Activated CD4-positive, CD25-positive, alpha-beta regulatory T cell (primary cell): ENCODE measurements around the gene PLGRKT.
"Not testable (repeated sequence)": the region's sequence is repeated elsewhere in the genome, so short reads cannot be mapped to it uniquely, and the experiment has no call there.

Experiments
- DNase-seq, 4 experiments: peaks; one replicate each; lab custom pipeline; 2025; lab: John Stamatoyannopoulos, UW

The PLGRKT gene

GRCh38 chr9:5430912-5431311 lies 6.8 kb downstream of the PLGRKT start:
- DNase-seq = no peak

GRCh38 chr9:5429873-5430564 lies 7.7 kb downstream of the PLGRKT start:
- DNase-seq = no peak

- no peak for DNase-seq
Measured at GRCh38 chr9:5428794-5429528, 8.8 kb downstream of the PLGRKT start.

- DNase-seq = no peak
Measured at GRCh38 chr9:5428172-5428571, 9.6 kb downstream of the PLGRKT start.

GRCh38 chr9:5427005-5427404 lies 10.7 kb downstream of the PLGRKT start:
- no peak for DNase-seq

GRCh38 chr9:5425006-5425628 lies 12.6 kb downstream of the PLGRKT start:
- DNase-seq = no peak

GRCh38 chr9:5422276-5422675 lies 15.4 kb downstream of the PLGRKT start:
- no peak for DNase-seq

- DNase-seq = no peak
Measured at GRCh38 chr9:5421163-5421562, 16.6 kb downstream of the PLGRKT start.

GRCh38 chr9:5419987-5420386 lies 17.7 kb downstream of the PLGRKT start:
- no peak for DNase-seq

GRCh38 chr9:5418481-5418880 lies 19.2 kb downstream of the PLGRKT start:
- DNase-seq = no peak

GRCh38 chr9:5416953-5417352 lies 20.8 kb downstream of the PLGRKT start:
- no peak for DNase-seq

GRCh38 chr9:5408596-5408995 lies 29.1 kb downstream of the PLGRKT start:
- no peak for DNase-seq

GRCh38 chr9:5402217-5402616 lies 35.5 kb downstream of the PLGRKT start:
- no peak for DNase-seq

GRCh38 chr9:5397547-5397946 lies 40.2 kb downstream of the PLGRKT start:
- DNase-seq = not testable (repeated sequence)

- DNase-seq = no peak
Measured at GRCh38 chr9:5395428-5395827, 42.3 kb downstream of the PLGRKT start.

GRCh38 chr9:5393976-5394375 lies 43.7 kb downstream of the PLGRKT start:
- not testable (repeated sequence) for DNase-seq

- no peak for DNase-seq
Measured at GRCh38 chr9:5393497-5393896, 44.2 kb downstream of the PLGRKT start.

- DNase-seq = no peak
Measured at GRCh38 chr9:5392285-5392684, 45.4 kb downstream of the PLGRKT start.

- DNase-seq = no peak
Measured at GRCh38 chr9:5389109-5389732, 48.5 kb downstream of the PLGRKT start.

GRCh38 chr9:5388026-5388819 lies 49.5 kb downstream of the PLGRKT start:
- DNase-seq = no peak

- DNase-seq = no peak
Measured at GRCh38 chr9:5384436-5384835, 53.3 kb downstream of the PLGRKT start.

GRCh38 chr9:5382479-5382878 lies 55.2 kb downstream of the PLGRKT start:
- DNase-seq = no peak
